Natural killer cell (primary cell): Measurements from ENCODE around the gene ABHD2. TPM values are rescaled to one million over a fixed set of nuclear protein-coding genes. Genes with fewer than 3 reads are reported as not detected.

ENCODE experiments used
- ATAC-seq, 3 donors: fragments of 150-1000 bp in 2 of 3; fragments of 200-7000 bp in 1 of 3; cut with Tn5 transposase; 1 replicate in 1 of 3; 2 replicates in 2 of 3; pipeline ENCODE4 v1.10.0; 2021; ENCODE audit warnings: mild to moderate bottlenecking in 2 of 3, moderate library complexity in 2 of 3
- DNase-seq, 2 donors: peaks; one replicate each; pipeline versions ENCODE4 v3.0.0 to v3.0.0-alpha.2; 2013 to 2021; ENCODE audit warnings: mixed read lengths in 1 of 2
- H3K27ac ChIP-seq: one replicate; pipeline ENCODE4 v1.5.1; 2013; ENCODE audit warnings: mild to moderate bottlenecking, low read length
- H3K27me3 ChIP-seq: one replicate; pipeline ENCODE4 v1.6.1; 2013; ENCODE audit warnings: low read length; ENCODE audit not compliant: control insufficient read depth, insufficient read depth
- H3K36me3 ChIP-seq: one replicate; pipeline ENCODE4 v1.6.1; 2013; ENCODE audit warnings: low read length; ENCODE audit not compliant: control insufficient read depth, insufficient read depth
- H3K4me1 ChIP-seq: one replicate; pipeline ENCODE4 v1.6.1; 2013; ENCODE audit warnings: low read length; ENCODE audit not compliant: control insufficient read depth, insufficient read depth
- H3K4me3 ChIP-seq: one replicate; pipeline ENCODE4 v1.5.1; 2013; ENCODE audit warnings: low read length
- H3K9me3 ChIP-seq: one replicate; pipeline ENCODE4 v1.6.1; 2013; ENCODE audit warnings: low read length; ENCODE audit not compliant: control insufficient read depth, insufficient read depth
- H3K27ac Mint-ChIP-seq, 2 donors: one replicate each; pipeline ENCODE4 v1.8.0; 2022; ENCODE audit warnings: mild to moderate bottlenecking in 2 of 2, mixed read lengths in 2 of 2, moderate library complexity in 1 of 2
- H3K27me3 Mint-ChIP-seq, 2 donors: one replicate each; pipeline ENCODE4 v1.8.0; 2022; ENCODE audit warnings: low read depth in 2 of 2, mixed read lengths in 2 of 2
- H3K36me3 Mint-ChIP-seq: one replicate; pipeline ENCODE4 v1.8.0; 2022; ENCODE audit warnings: mixed read lengths
- H3K4me1 Mint-ChIP-seq, 2 donors: one replicate each; pipeline ENCODE4 v1.8.0; 2022; ENCODE audit warnings: mixed read lengths in 2 of 2
- H3K4me3 Mint-ChIP-seq: one replicate; pipeline ENCODE4 v1.8.0; 2022; ENCODE audit warnings: mild to moderate bottlenecking, moderate library complexity, mixed read lengths
- H3K9me3 Mint-ChIP-seq, 2 donors: one replicate each; pipeline ENCODE4 v1.8.0; 2022; ENCODE audit warnings: mixed read lengths in 2 of 2
- CTCF ChIP-seq: fragments of 200-600 bp; IDR thresholded peaks from one replicate; pipeline ENCODE4 v1.8.0; 2022; ENCODE audit warnings: antibody characterized with exemption
- WGBS: methylation state at CpG from one replicate; pipeline ENCODE4 v1.1.7; 2013; ENCODE audit warnings: missing lambda C conversion rate; ENCODE audit not compliant: insufficient coverage; 5-methylcytosine and 5-hydroxymethylcytosine counted together
- intact Hi-C: fragments of 100-400 bp; cut with micrococcal nuclease; formaldehyde crosslinking; loops from one replicate; pipeline ENCODE4 v1.14.2; 2022
- total RNA-seq, 4 donors: library from RNA; stranded (reverse); fragments of 120-200 nt in 1 of 4; gene quantifications; one replicate each; pipeline versions ENCODE4 v1.2.3 to v1.2.4, GENCODE V29; 2013 to 2022

Gene ABHD2
- total RNA-seq, 3 donors from 2014 or later (not counting 1 experiment from before 2014, with no cell fraction given) = 187 to 236 (median 191) TPM

GRCh38 chr15:89150762-89151664 is 62.8 kb downstream of the ABHD2 start:
- intact Hi-C loops = no loop called here
- Mint-ChIP-seq H3K4me1 (peaks cover 25 to 36% of the 10 kb centered on the region in 2 donors), H3K27ac (peak overlapping the region; percentile 53 to 68), H3K9me3 (no peaks in the 10 kb centered on the region), H3K4me3 (no peak overlapping the region), H3K27me3 (no peaks in the 10 kb centered on the region), H3K36me3 (peaks cover 9% of the 10 kb centered on the region)
- 97% methylated on average over 10 of the region's 12 CpGs for WGBS
- Histone ChIP-seq H3K4me1 (no peaks in the 10 kb centered on the region), H3K36me3 (peaks cover 36% of the 10 kb centered on the region), H3K9me3 (no peaks in the 10 kb centered on the region), H3K27ac (no peak overlapping the region), H3K27me3 (no peaks in the 10 kb centered on the region), H3K4me3 (no peak overlapping the region)
- no peak for TF ChIP-seq CTCF
- DNase-seq (no peak), ATAC-seq (no peak)

GRCh38 chr15:89155122-89155521 is 66.9 kb downstream of the ABHD2 start:
- H3K4me3 ChIP-seq = no peak overlapping the region
- Mint-ChIP-seq H3K27me3 (no peaks in the 10 kb centered on the region), H3K9me3 (no peaks in the 10 kb centered on the region), H3K4me1 (peaks cover 31 to 35% of the 10 kb centered on the region in 2 donors), H3K4me3 (no peak overlapping the region), H3K36me3 (peaks cover 17% of the 10 kb centered on the region), H3K27ac (no peak overlapping the region)
- WGBS = 98% methylated on average over 10 of the region's 10 CpGs
- DNase-seq (no peak), ATAC-seq (no peak)
- intact Hi-C loops = no loop called here
- H3K9me3 ChIP-seq = no peaks in the 10 kb centered on the region
- no peaks in the 10 kb centered on the region for H3K27me3 ChIP-seq
- H3K36me3 ChIP-seq = peaks cover 49% of the 10 kb centered on the region
- TF ChIP-seq CTCF = no peak
- H3K4me1 ChIP-seq = no peaks in the 10 kb centered on the region
- no peak overlapping the region for H3K27ac ChIP-seq

- Histone ChIP-seq H3K4me3 (no peak overlapping the region), H3K27me3 (no peaks in the 10 kb centered on the region), H3K9me3 (no peaks in the 10 kb centered on the region), H3K27ac (no peak overlapping the region), H3K4me1 (no peaks in the 10 kb centered on the region), H3K36me3 (peaks cover 51% of the 10 kb centered on the region)
- peaks cover 30% of the 10 kb centered on the region in 2 donors for H3K4me1 Mint-ChIP-seq
- intact Hi-C loops = no loop called here
- no peak for TF ChIP-seq CTCF
- no peaks in the 10 kb centered on the region for H3K27me3 Mint-ChIP-seq
- H3K4me3 Mint-ChIP-seq = no peak overlapping the region
- no peak overlapping the region for H3K27ac Mint-ChIP-seq
- H3K9me3 Mint-ChIP-seq = no peaks in the 10 kb centered on the region
- ATAC-seq (no peak), DNase-seq (no peak)
- 97% methylated on average over 6 of the region's 6 CpGs for WGBS
- peaks cover 17% of the 10 kb centered on the region for H3K36me3 Mint-ChIP-seq
Measured at GRCh38 chr15:89155656-89156055, 67.4 kb downstream of the ABHD2 start.
